Measurements from ENCODE around the gene CDH4. TPM values are rescaled to one million over a fixed set of nuclear protein-coding genes. Genes with fewer than 3 reads are reported as not detected.

Gene CDH4
- total RNA-seq, 1 donor from 2014 or later, result 0.23 TPM

GRCh38 chr20:61742097-61742825, 490.2 kb downstream of the CDH4 start:
- Mint-ChIP-seq H3K4me3 (ENCODE audit: unreplicated experiment) (no peak overlapping the region), H3K9me3 (ENCODE audit: unreplicated experiment) (no peaks in the 10 kb centered on the region), H3K4me1 (ENCODE audit: unreplicated experiment) (no peaks in the 10 kb centered on the region), H3K36me3 (ENCODE audit: low read depth, unreplicated experiment) (peaks cover 3% of the 10 kb centered on the region), H3K27me3 (ENCODE audit: unreplicated experiment) (peaks cover 4% of the 10 kb centered on the region), H3K27ac (ENCODE audit: unreplicated experiment) (no peak overlapping the region)
- DNase-seq (ENCODE audit: low spot score), result no peak
- TF ChIP-seq CTCF (IDR thresholded peaks at IDR 0.05; ENCODE audit: unreplicated experiment), result no peak

DNA sequence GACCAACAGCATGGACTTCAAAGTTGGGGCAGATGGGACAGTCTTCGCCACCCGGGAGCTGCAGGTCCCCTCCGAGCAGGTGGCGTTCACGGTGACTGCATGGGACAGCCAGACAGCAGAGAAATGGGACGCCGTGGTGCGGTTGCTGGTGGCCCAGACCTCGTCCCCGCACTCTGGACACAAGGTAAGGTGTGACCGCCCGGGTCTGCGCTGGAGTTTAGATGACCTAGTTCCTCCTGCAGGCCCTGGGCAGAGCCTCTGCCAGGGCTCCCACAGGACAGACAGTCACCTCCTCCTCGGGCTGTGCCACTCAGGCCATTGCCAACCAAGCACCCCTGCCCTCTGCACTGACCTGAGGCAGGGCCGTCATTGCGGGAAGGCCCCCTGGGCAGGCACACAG, 491.5 kb downstream of the CDH4 start:
- no peaks in the 10 kb centered on the region for H3K9me3 Mint-ChIP-seq (ENCODE audit: unreplicated experiment)
- no peak for DNase-seq (ENCODE audit: low spot score)
- H3K36me3 Mint-ChIP-seq (ENCODE audit: low read depth, unreplicated experiment), result peaks cover 3% of the 10 kb centered on the region

GRCh38 chr20:61744691-61745396, 492.8 kb downstream of the CDH4 start:
- Mint-ChIP-seq H3K9me3 (ENCODE audit: unreplicated experiment) (no peaks in the 10 kb centered on the region), H3K4me1 (ENCODE audit: unreplicated experiment) (no peaks in the 10 kb centered on the region), H3K27ac (ENCODE audit: unreplicated experiment) (no peak overlapping the region), H3K4me3 (ENCODE audit: unreplicated experiment) (no peak overlapping the region), H3K27me3 (ENCODE audit: unreplicated experiment) (peaks cover 4% of the 10 kb centered on the region), H3K36me3 (ENCODE audit: low read depth, unreplicated experiment) (peaks cover 3% of the 10 kb centered on the region)
- no peak for DNase-seq (ENCODE audit: low spot score)
- no peak for TF ChIP-seq CTCF (IDR thresholded peaks at IDR 0.05; ENCODE audit: unreplicated experiment)

More for the DNA sequence above, 491.5 kb downstream of the CDH4 start:
- Mint-ChIP-seq H3K27me3 (ENCODE audit: unreplicated experiment) (peaks cover 4% of the 10 kb centered on the region), H3K27ac (ENCODE audit: unreplicated experiment) (no peak overlapping the region), H3K4me3 (ENCODE audit: unreplicated experiment) (no peak overlapping the region), H3K4me1 (ENCODE audit: unreplicated experiment) (no peaks in the 10 kb centered on the region)
- TF ChIP-seq CTCF (IDR thresholded peaks at IDR 0.05; ENCODE audit: unreplicated experiment), result no peak

GRCh38 chr20:61745397-61746146, 493.5 kb downstream of the CDH4 start:
- Mint-ChIP-seq H3K36me3 (ENCODE audit: low read depth, unreplicated experiment) (peaks cover 2% of the 10 kb centered on the region), H3K4me3 (ENCODE audit: unreplicated experiment) (no peak overlapping the region), H3K27ac (ENCODE audit: unreplicated experiment) (no peak overlapping the region), H3K9me3 (ENCODE audit: unreplicated experiment) (no peaks in the 10 kb centered on the region), H3K27me3 (ENCODE audit: unreplicated experiment) (peaks cover 4% of the 10 kb centered on the region), H3K4me1 (ENCODE audit: unreplicated experiment) (no peaks in the 10 kb centered on the region)
- no peak for TF ChIP-seq CTCF (IDR thresholded peaks at IDR 0.05; ENCODE audit: unreplicated experiment)
- DNase-seq (ENCODE audit: low spot score), result no peak

Data from endothelial cell (in vitro differentiated cells).